Measurements from ENCODE around the gene ACVR2A.

ACVR2A gene

DNA sequence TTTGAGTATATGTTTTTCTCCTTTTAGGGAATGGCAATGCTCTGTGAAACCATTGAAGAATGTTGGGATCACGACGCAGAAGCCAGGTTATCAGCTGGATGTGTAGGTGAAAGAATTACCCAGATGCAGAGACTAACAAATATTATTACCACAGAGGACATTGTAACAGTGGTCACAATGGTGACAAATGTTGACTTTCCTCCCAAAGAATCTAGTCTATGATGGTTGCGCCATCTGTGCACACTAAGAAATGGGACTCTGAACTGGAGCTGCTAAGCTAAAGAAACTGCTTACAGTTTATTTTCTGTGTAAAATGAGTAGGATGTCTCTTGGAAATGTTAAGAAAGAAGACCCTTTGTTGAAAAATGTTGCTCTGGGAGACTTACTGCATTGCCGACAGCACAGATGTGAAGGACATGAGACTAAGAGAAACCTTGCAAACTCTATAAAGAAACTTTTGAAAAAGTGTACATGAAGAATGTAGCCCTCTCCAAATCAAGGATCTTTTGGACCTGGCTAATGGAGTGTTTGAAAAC lies 82.3 kb downstream of the ACVR2A start:
- no peak for DNase-seq

DNA sequence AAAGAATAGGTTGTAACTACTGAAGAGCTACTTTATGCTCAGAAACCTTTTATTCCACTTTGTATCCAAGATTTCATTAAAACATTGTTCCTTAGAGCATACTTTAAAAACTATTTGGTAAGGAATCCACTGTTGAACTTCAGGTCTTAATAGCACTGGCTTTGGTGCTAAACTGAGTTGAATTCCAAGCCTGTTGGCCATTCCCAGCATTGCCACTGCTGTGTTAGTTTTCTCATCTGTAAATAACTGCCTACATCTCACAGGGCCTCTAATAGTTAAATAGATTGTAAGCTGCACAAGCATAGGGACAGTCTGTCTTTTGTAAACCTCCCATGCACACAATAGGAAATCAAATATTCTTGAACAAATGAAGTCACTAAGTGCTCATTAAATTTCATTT lies 89.1 kb downstream of the ACVR2A start:
- no peak for DNase-seq

DNA sequence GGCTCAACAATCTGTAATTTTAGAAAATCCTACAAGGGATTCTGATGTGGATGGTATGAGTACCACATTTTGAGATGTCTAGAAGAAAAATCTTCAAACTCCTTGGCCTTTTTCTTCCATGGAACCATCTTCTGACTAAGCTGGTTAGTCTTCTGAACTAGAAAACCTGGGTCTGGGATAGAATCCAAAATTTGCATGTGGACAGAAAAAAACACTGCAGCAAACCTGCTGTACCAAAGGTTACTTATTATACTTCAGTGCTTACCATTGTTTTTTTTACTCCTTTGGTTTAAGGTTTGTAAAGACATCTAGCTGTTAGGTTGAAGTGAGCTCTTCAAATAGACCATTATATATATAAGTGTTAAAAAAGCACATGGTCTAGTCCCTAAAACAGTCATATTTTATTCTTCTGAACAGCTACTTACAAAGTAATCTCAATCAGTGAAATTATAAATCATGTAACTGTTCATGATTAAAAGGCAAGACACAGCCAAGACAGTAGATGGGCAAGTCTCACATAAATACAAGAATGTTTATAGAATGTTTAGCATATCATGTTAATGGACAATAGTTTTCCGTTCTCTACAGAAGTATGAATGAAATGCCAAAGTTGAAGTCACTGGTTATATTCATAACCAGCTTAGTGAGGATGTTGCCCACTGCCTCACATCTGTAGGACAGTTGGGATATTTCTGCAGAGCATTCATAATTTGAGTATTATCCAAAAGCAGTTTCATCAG lies 90.2 kb downstream of the ACVR2A start:
- no peak for DNase-seq

DNA sequence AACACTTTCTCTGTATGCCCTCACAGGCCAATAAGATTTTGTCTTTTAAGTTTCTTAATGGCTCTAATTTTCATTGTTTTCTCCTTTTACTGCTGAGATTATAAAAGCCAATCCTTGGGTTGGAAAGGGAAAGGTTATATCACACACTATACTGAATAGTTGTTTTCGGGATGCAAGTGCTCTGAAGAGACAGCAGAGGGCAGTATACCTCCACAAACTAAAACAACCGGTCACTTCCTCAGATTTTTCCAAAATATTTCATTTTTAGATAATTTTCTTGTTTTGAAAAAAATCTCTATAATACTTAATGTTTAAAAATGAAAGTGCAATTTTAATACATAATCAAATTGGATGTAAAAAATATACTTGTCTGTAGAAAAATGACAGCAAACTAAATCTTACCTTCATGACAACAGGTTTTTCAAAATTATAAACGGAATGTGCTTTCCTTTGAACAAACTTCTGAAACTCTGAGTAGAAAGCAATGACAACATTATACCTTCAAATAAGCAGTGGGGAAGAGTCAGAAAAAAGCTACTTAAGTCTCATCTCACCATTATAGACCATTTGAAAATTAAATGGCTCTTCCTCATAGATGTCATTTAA lies 93.0 kb downstream of the ACVR2A start:
- no peak for DNase-seq

DNA sequence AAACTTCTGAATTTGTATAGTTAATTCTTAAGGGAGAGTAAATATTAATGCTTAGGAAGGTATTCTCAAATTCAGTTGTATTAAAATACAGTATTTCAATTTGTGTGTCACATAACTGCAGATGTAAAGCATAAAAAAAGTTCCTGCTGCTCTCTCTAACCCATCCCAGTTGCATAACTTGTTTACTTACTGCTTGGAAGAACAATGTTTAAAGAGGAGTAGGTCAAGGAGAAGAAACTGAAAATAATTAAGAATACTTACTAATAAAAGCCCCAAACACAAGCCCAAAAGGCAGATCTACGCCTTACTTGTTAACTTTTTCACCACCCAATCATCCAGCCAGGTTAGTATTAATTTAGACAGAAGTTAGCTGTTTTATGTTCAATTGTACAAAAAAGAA lies 94.5 kb downstream of the ACVR2A start:
- DNase-seq: no peak

DNA sequence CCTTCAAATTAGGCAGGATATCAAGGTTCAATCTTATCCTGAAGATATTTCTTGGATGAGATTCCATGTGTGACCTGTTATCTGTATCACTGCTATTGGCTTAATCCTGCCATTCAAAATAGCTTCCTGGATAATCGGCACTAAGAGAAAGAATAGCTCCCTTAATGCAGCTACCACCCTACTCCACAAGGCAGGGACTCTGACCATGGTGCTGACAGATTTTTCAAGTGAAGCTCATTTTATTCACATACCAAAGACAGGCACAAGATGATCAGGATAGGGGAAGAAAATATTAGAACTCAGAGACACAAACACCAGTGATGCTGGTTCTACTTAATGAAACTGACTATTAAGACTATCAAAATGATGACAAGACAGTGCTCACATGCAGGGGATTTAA lies 100.8 kb downstream of the ACVR2A start:
- DNase-seq: no peak

DNA sequence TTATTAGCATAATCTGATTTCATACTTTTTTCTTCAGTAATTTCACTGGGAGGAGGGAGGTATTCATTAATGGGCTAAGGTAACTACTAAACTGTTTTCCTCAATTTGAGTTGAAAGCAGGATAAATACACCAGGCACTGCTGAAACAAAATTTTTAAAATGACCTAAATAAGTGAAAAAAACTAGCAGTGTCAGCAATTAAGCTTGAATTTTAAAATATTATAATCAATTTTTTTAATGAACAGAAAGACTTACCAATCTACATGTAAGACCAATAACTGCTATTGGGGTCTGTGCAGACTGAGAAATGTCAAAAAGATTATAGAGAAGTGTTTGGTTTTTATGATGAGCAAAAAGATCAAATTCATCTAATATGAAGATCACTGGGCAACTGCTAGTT lies 107.3 kb downstream of the ACVR2A start:
- DNase-seq: no peak

DNA sequence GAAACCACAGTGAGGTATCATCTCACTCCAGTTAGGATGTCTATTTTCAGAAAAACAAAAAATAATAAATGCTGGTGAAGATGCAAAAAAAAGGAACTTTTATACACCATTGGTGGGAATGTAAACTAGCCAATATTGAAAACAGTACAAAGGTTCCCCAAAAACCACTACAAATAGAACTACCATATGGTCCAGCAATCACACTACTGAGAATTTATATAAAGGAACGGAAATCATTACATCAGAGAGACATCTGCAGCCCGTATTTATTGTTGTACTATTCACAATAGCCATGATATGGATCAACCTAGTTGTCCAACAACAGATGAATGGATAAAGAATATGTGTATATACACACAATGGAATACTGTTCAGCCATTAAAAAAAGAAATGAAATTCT lies 123.7 kb downstream of the ACVR2A start:
- DNase-seq: no peak

DNA sequence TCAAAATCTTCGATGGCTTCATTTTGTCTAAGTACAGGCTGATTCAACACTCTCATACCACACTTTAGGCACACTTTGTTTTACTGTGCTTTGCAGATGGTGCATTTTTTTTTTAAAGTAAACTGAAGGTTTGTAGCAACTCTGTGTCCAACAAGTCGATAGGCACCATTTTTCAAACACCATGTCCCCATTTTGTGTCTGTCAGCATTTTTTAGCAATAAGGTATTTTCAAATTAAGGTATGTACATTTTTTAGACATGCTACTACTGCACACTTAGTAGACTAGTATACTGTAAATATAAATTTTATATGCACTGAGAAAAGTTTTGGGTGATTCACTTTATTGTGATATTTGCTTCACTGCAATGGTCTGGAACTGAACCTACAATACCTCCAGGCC lies 131.3 kb downstream of the ACVR2A start:
- no peak for DNase-seq

DNA sequence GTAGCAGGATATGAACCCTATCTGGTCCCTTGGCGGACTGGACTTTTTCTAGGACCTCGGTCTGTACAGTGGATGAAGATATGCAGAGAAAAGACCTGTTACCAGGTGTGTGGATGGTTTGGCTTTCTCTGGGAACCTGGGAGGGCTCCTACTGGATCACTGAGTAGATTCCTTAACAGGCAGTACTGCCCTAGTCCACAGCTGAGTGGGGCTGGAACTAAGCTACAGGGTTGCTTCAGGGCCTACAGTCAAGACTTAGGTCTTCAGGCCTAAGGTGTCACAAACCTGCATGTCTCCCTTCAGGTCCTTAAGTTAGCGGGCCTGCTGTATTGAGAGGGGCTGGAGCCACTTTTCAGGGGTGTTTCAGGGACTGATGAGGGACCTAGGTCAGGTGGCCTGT lies 132.8 kb downstream of the ACVR2A start:
- DNase-seq: no peak
